K562 (cell line): ENCODE data around the gene NIM1K. TPM values are rescaled to one million over a fixed set of nuclear protein-coding genes. Genes with fewer than 3 reads are reported as not detected.

ENCODE experiments used
- HBP1 ChIP-seq: fragments of 450-650 bp; formaldehyde crosslinking; IDR thresholded peaks from 2 replicates; pipeline ENCODE4 v1.4.0; 2022; ENCODE audit warnings: missing genetic modification characterization
- HDAC8 ChIP-seq: fragments of 450-650 bp; IDR thresholded peaks from 2 replicates; pipeline ENCODE4 v1.6.1; 2016; ENCODE audit warnings: mild to moderate bottlenecking, missing genetic modification characterization, moderate library complexity, missing compliant biosample characterization
- HMGN3 ChIP-seq: IDR thresholded peaks from 2 replicates; pipeline ENCODE4 v1.6.1; 2011; ENCODE audit warnings: borderline replicate concordance, low read depth, mild to moderate bottlenecking, mixed read lengths, low read length; ENCODE audit not compliant: insufficient read length; ENCODE audit errors: extremely low read depth
- HNRNPLL ChIP-seq: fragments of 200-400 bp; formaldehyde crosslinking; IDR thresholded peaks from 2 replicates; pipeline ENCODE4 v1.6.1; 2017; ENCODE audit warnings: low read length, low read depth, mild to moderate bottlenecking; ENCODE audit not compliant: poor library complexity, severe bottlenecking
- MBD1 ChIP-seq: fragments of 250-450 bp; sonication (Bioruptor Pico); IDR thresholded peaks from 2 replicates; pipeline ENCODE4 v1.8.0; 2022; ENCODE audit warnings: inconsistent platforms
- SRSF1 ChIP-seq: fragments of 200-400 bp; formaldehyde crosslinking; IDR thresholded peaks from 2 replicates; pipeline ENCODE4 v1.6.1; 2017; ENCODE audit warnings: mild to moderate bottlenecking, low read depth, low read length, moderate library complexity
- ZBTB9 ChIP-seq: fragments of 450-650 bp; formaldehyde crosslinking; IDR thresholded peaks from 2 replicates; pipeline ENCODE4 v1.4.0; 2020; ENCODE audit warnings: mild to moderate bottlenecking, moderate library complexity
- ZNF407 ChIP-seq: fragments of 450-650 bp; IDR thresholded peaks from 2 replicates; pipeline ENCODE4 v1.6.1; 2016; ENCODE audit warnings: low read depth
- ZNF830 ChIP-seq: fragments of 250-450 bp; sonication (Bioruptor Pico); IDR thresholded peaks from 2 replicates; pipeline ENCODE4 v1.5.0; 2021; ENCODE audit warnings: mild to moderate bottlenecking
- polyA plus RNA-seq, 8 experiments: library from polyadenylated mRNA; depleted of rRNA in 4 of 8; stranded (reverse) in 5 of 8; unstranded in 3 of 8; fragments of >200 nt; fragmentation: Nextera tagmentation in 2 of 8; fragmentation: Illumina TruSeq in 1 of 8; extraction: Ambion mirVana in 2 of 8; extraction: Trizol in 1 of 8; gene quantifications; 2 replicates each; pipeline versions ENCODE4 v1.2.1 to v1.2.3, GENCODE V29; 2011 to 2014; ENCODE audit warnings: inconsistent platforms in 1 of 8, missing spikeins in 1 of 8
- total RNA-seq, 7 experiments: library from RNA; depleted of rRNA in 6 of 7; stranded (reverse); fragments of >200 nt in 6 of 7; fragmentation: Illumina TruSeq in 2 of 7; extraction: Trizol in 2 of 7; gene quantifications; 2 replicates each; pipeline versions ENCODE4 v1.2.1 to v1.2.3, GENCODE V29; 2011 to 2021; ENCODE audit warnings: low replicate concordance in 1 of 7

Gene NIM1K
- total and polyA plus RNA-seq, 9 of the 15 experiments (the other 6 are each of a cell fraction or from before 2014, with no cell fraction given): 0.03 to 0.34 (median 0.08) TPM; not detected in 3

- no peak for TF ChIP-seq ZNF407
- peak; percentile 39 for TF ChIP-seq HMGN3
- peak; percentile 88 for TF ChIP-seq ZBTB9 (CRISPR knock-in tag)
- no peak for TF ChIP-seq SRSF1
- peak; percentile 62 for TF ChIP-seq HNRNPLL
- peak; percentile 75; the same call in 1 of the 2 replicates for TF ChIP-seq HBP1 (CRISPR knock-in tag)
- 0 out of 2 replicates have a peak, but pooled peaks have one; percentile 67 for TF ChIP-seq ZNF830
- TF ChIP-seq MBD1 (CRISPR knock-in tag): no peak
- TF ChIP-seq HDAC8 (tag): 0 out of 2 replicates have a peak, but pooled peaks have one; percentile 40
Observed at GRCh38 chr5:43313035-43313853, 121.2 kb downstream of the NIM1K start, which contains the start of gene HMGCS1 (continued).
